HCT116 (cell line): ENCODE measurements around the gene ENOSF1.

ENCODE experiments used
- EZH2 ChIP-seq: fragments of 200-600 bp; sonication (generic); IDR thresholded peaks from 2 replicates; pipeline ENCODE4 v1.6.1; 2017; ENCODE audit warnings: antibody characterized with exemption, mixed run types
- POLR2A ChIP-seq: IDR thresholded peaks from 2 replicates; pipeline ENCODE4 v1.7.0; 2011; ENCODE audit warnings: borderline replicate concordance; ENCODE audit not compliant: insufficient read depth, insufficient read length; ENCODE audit errors: extremely low read depth
- SP1 ChIP-seq: IDR thresholded peaks from 2 replicates; pipeline ENCODE4 v1.6.1; 2012; ENCODE audit warnings: low read depth
- TF ChIP-seq, protein P1 (sequence below), 3 experiments: fragments of 200-600 bp in 1 of 3; sonication (generic) in 1 of 3; IDR thresholded peaks in 2 of 3; conservative IDR thresholded peaks in 1 of 3; 2 replicates each; pipeline ENCODE4 v1.5.1; 2012 to 2017; ENCODE audit warnings: low read depth in 2 of 3, low read length in 2 of 3, antibody characterized with exemption in 1 of 3, borderline replicate concordance in 1 of 3, control low read depth in 1 of 3, mild to moderate bottlenecking in 1 of 3, mixed read lengths in 1 of 3, mixed run types in 1 of 3, moderate library complexity in 1 of 3; ENCODE audit not compliant: insufficient read depth in 1 of 3

DNA sequence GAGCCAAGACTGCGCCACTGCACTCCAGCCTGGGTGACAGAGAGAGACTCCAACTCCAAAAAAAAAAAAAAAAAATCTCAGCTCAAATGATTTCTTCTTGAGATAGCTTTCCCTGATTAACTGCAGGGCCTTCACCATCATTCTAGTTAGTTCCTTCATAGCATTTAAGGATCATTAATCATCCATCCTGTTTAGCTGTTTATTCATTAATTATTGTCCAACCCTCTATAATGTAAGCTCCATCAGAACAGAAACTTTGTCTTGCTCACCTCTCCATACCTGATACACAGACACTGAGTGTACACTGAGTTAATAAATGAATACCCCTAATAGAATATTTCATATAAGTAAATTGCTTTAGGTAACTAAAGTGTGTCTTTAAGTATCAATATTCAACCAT is 42.2 kb upstream of the ENOSF1 start:
- TF ChIP-seq EZH2 (no peak), POLR2A (no peak), SP1 (no peak)
- TF ChIP-seq, protein P1, sequence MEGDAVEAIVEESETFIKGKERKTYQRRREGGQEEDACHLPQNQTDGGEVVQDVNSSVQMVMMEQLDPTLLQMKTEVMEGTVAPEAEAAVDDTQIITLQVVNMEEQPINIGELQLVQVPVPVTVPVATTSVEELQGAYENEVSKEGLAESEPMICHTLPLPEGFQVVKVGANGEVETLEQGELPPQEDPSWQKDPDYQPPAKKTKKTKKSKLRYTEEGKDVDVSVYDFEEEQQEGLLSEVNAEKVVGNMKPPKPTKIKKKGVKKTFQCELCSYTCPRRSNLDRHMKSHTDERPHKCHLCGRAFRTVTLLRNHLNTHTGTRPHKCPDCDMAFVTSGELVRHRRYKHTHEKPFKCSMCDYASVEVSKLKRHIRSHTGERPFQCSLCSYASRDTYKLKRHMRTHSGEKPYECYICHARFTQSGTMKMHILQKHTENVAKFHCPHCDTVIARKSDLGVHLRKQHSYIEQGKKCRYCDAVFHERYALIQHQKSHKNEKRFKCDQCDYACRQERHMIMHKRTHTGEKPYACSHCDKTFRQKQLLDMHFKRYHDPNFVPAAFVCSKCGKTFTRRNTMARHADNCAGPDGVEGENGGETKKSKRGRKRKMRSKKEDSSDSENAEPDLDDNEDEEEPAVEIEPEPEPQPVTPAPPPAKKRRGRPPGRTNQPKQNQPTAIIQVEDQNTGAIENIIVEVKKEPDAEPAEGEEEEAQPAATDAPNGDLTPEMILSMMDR (IDR thresholded peaks at IDR 0.05 in 2 of 3, conservative IDR thresholded peaks at IDR 0.05 in 1 of 3; ENCODE audit: borderline replicate concordance in 1 of 3, insufficient read depth in 1 of 3, low read depth in 2 of 3, low read length in 2 of 3), result no peak
